Upper lobe of right lung (tissue), 1 donor: ENCODE data around the gene GNPTG. TPM values are rescaled to one million over a fixed set of nuclear protein-coding genes. Genes with fewer than 3 reads are reported as not detected.

Source experiments
- ATAC-seq: fragments of 200-7000 bp; cut with Tn5 transposase; one replicate; pipeline ENCODE4 v1.9.1; 2020; ENCODE audit warnings: mild to moderate bottlenecking, moderate library complexity
- DNase-seq: peaks from one replicate; pipeline ENCODE4 v3.0.0-alpha.2; 2020
- H3K27ac ChIP-seq: fragments of 200-600 bp; one replicate; pipeline ENCODE4 v1.8.0; 2022
- H3K27me3 ChIP-seq: fragments of 200-600 bp; one replicate; pipeline ENCODE4 v1.8.0; 2022; ENCODE audit warnings: mild to moderate bottlenecking
- H3K36me3 ChIP-seq: fragments of 200-600 bp; one replicate; pipeline ENCODE4 v1.8.0; 2022
- H3K4me1 ChIP-seq: fragments of 200-600 bp; one replicate; pipeline ENCODE4 v1.8.0; 2022
- H3K4me3 ChIP-seq: fragments of 200-600 bp; one replicate; pipeline ENCODE4 v1.8.0; 2022; ENCODE audit warnings: mild to moderate bottlenecking
- H3K9me3 ChIP-seq: fragments of 200-600 bp; one replicate; pipeline ENCODE4 v1.8.0; 2022
- intact Hi-C: fragments of 100-400 bp; cut with DNase I; formaldehyde crosslinking; loops from one replicate; pipeline ENCODE4 v1.11.0; 2022
- total RNA-seq: library from RNA; stranded (reverse); fragmentation: NEBNext Ultra II Directional; extraction: Animal tissue kit (Norgen Biotek cat#: 25700); gene quantifications from one replicate; pipeline ENCODE4 v1.2.1, GENCODE V29; 2021
- TF ChIP-seq, protein P1 (sequence below): fragments of 200-600 bp; IDR thresholded peaks from one replicate; pipeline ENCODE4 v1.8.0; 2022; ENCODE audit warnings: antibody characterized with exemption
- donor health status: DM: no; HTN: yes; CAD: no; lungs with severe emphysema.

GNPTG gene
- total RNA-seq, 1 donor from 2014 or later: 82.9 TPM

GRCh38 chr16:1349351-1349750, 2.4 kb upstream of the GNPTG start:
- Histone ChIP-seq H3K9me3 (no peaks in the 10 kb centered on the region), H3K4me1 (peaks cover 15% of the 10 kb centered on the region), H3K4me3 (no peak overlapping the region), H3K27me3 (no peaks in the 10 kb centered on the region), H3K27ac (no peak overlapping the region), H3K36me3 (peaks cover 23% of the 10 kb centered on the region)
- TF ChIP-seq, protein P1, sequence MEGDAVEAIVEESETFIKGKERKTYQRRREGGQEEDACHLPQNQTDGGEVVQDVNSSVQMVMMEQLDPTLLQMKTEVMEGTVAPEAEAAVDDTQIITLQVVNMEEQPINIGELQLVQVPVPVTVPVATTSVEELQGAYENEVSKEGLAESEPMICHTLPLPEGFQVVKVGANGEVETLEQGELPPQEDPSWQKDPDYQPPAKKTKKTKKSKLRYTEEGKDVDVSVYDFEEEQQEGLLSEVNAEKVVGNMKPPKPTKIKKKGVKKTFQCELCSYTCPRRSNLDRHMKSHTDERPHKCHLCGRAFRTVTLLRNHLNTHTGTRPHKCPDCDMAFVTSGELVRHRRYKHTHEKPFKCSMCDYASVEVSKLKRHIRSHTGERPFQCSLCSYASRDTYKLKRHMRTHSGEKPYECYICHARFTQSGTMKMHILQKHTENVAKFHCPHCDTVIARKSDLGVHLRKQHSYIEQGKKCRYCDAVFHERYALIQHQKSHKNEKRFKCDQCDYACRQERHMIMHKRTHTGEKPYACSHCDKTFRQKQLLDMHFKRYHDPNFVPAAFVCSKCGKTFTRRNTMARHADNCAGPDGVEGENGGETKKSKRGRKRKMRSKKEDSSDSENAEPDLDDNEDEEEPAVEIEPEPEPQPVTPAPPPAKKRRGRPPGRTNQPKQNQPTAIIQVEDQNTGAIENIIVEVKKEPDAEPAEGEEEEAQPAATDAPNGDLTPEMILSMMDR: no peak
- intact Hi-C loops: no loop called here
- DNase-seq: no peak
- no peak for ATAC-seq

GRCh38 chr16:1349951-1350350, 1.8 kb upstream of the GNPTG start:
- no peak for DNase-seq
- intact Hi-C loops: no loop called here
- TF ChIP-seq, protein P1: no peak

DNA sequence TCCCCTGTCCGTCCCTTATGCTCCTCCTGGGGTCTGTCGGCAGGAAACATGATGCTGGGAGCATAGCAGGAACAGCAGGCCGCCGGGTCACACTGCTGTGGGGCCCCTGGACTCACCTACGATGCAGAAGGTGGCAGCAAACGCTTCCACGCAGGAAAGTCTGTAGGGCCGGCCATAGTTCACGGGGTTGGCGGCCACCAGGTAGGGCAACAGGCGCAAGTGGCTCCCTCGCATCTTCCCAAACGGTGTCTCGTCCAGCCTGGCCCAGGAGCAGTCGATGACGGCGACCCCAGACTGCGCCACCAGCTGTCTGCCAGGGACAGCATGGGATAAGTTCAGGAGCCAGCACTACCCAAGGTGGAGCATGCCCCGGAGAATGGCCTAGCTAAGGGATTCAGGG, 1.0 kb upstream of the GNPTG start:
- H3K9me3 ChIP-seq: no peaks in the 10 kb centered on the region
- H3K4me3 ChIP-seq: peak overlapping the region; percentile 85
- TF ChIP-seq, protein P1: no peak
- H3K4me1 ChIP-seq: peaks cover 15% of the 10 kb centered on the region
- H3K27me3 ChIP-seq: no peaks in the 10 kb centered on the region
- no peak overlapping the region for H3K27ac ChIP-seq
- peaks cover 23% of the 10 kb centered on the region for H3K36me3 ChIP-seq
- DNase-seq (no peak), ATAC-seq (no peak)
- intact Hi-C loops: no loop called here

More at GRCh38 chr16:1349951-1350350, 1.8 kb upstream of the GNPTG start:
- no peaks in the 10 kb centered on the region for H3K27me3 ChIP-seq
- no peaks in the 10 kb centered on the region for H3K9me3 ChIP-seq
- ATAC-seq: no peak
- no peak overlapping the region for H3K4me3 ChIP-seq
- no peak overlapping the region for H3K27ac ChIP-seq
- peaks cover 15% of the 10 kb centered on the region for H3K4me1 ChIP-seq
- peaks cover 23% of the 10 kb centered on the region for H3K36me3 ChIP-seq

GRCh38 chr16:1351215-1351581, 533 bp upstream of the GNPTG start:
- H3K4me1 ChIP-seq: peaks cover 15% of the 10 kb centered on the region
- TF ChIP-seq, protein P1: no peak
- peak overlapping the region; percentile 85 for H3K4me3 ChIP-seq
- DNase-seq: no peak
- peaks cover 23% of the 10 kb centered on the region for H3K36me3 ChIP-seq
- intact Hi-C loops: no loop called here
- no peaks in the 10 kb centered on the region for H3K9me3 ChIP-seq
- peak overlapping the region; percentile 85 for H3K27ac ChIP-seq
- no peaks in the 10 kb centered on the region for H3K27me3 ChIP-seq
- ATAC-seq: peak; percentile 2

- TF ChIP-seq, protein P1: no peak
- peaks cover 15% of the 10 kb centered on the region for H3K4me1 ChIP-seq
- no peaks in the 10 kb centered on the region for H3K9me3 ChIP-seq
- ATAC-seq: no peak
- DNase-seq: no peak
- no peaks in the 10 kb centered on the region for H3K27me3 ChIP-seq
- no peak overlapping the region for H3K4me3 ChIP-seq
- intact Hi-C loops: no loop called here
- no peak overlapping the region for H3K27ac ChIP-seq
- peaks cover 10% of the 10 kb centered on the region for H3K36me3 ChIP-seq
These were observed 3.2 kb downstream of the GNPTG start for GRCh38 chr16:1354815-1355540.
